ENCODE results near the gene FTO. TPM values are rescaled to one million over a fixed set of nuclear protein-coding genes. Genes with fewer than 3 reads are reported as not detected.

Gene FTO
- total RNA-seq, 1 donor from 2014 or later: 50.2 TPM

DNA sequence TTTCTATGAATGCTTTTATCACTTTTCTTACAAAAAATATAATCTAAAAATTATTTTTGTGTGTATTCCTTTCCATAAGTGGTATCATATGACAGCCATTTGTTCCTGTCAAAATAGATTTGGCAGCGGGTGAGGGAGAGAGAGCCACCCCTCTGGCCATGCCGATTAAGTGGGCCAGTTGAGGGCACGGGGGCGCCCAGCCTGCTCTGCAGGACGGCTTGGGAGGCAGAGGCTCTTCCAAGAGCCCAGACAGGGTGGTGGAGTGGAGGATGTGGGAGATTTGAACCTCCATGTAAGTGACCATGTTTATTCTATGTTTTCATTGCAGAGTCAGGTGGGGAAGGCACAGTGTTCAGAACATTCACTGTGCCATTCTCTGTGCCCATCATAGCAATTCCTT, 493.8 kb downstream of the FTO start:
- DNase-seq (ENCODE audit: low spot score in 2 of 2): no peak
- intact Hi-C loops (cut with DNase I): loop anchor here (5.0 to 10.0 kb wide), 2 partner anchors 435 to 737 kb away; partner anchors contain the start of gene IRX5

DNA sequence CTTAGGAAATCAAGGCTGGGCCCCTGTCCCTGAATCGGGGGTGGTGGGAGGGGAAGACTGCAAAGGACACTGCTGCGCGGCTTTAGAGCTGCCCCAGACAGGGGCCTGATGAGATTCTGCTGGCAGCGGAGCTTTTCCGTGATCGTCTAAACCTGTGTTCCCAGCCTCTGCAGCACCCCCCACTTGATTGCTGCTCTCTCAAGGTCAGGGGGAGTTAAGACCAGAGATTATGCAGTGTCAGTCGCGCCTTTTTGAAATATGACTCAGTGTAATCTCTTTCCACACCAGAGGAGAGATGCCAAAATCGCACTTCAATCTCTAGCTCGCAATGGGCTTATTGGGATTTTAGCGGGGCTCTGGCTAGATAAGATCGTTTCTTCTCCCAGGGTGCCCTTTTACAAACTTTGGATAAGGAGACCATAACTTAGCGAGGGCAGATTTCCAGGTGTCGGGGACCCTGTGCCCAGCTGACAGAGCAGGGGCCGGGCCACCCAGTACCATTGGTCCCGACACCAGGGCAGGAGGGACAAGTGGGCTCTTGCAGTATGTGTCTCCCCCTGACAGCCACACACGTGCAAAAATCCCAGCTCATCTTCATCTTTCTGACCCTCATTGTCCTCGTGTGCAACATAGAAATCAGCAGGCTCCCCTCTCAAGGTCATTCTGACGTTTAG, 495.7 kb downstream of the FTO start:
- intact Hi-C loops (cut with DNase I): loop anchor here (5.0 to 10.0 kb wide), 2 partner anchors 433 to 735 kb away; partner anchors contain the start of gene IRX5
- TF ChIP-seq, protein P1, sequence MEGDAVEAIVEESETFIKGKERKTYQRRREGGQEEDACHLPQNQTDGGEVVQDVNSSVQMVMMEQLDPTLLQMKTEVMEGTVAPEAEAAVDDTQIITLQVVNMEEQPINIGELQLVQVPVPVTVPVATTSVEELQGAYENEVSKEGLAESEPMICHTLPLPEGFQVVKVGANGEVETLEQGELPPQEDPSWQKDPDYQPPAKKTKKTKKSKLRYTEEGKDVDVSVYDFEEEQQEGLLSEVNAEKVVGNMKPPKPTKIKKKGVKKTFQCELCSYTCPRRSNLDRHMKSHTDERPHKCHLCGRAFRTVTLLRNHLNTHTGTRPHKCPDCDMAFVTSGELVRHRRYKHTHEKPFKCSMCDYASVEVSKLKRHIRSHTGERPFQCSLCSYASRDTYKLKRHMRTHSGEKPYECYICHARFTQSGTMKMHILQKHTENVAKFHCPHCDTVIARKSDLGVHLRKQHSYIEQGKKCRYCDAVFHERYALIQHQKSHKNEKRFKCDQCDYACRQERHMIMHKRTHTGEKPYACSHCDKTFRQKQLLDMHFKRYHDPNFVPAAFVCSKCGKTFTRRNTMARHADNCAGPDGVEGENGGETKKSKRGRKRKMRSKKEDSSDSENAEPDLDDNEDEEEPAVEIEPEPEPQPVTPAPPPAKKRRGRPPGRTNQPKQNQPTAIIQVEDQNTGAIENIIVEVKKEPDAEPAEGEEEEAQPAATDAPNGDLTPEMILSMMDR (IDR thresholded peaks at IDR 0.05): no peak

More for the DNA sequence above, 493.8 kb downstream of the FTO start:
- TF ChIP-seq, protein P1 (IDR thresholded peaks at IDR 0.05): no peak
- no peaks in the 10 kb centered on the region for H3K27me3 ChIP-seq
- H3K36me3 ChIP-seq: no peaks in the 10 kb centered on the region
- H3K9me3 ChIP-seq: no peaks in the 10 kb centered on the region
- H3K27ac ChIP-seq: no peak overlapping the region
- no peaks in the 10 kb centered on the region for H3K4me1 ChIP-seq
- no peak overlapping the region for H3K4me3 ChIP-seq

DNA sequence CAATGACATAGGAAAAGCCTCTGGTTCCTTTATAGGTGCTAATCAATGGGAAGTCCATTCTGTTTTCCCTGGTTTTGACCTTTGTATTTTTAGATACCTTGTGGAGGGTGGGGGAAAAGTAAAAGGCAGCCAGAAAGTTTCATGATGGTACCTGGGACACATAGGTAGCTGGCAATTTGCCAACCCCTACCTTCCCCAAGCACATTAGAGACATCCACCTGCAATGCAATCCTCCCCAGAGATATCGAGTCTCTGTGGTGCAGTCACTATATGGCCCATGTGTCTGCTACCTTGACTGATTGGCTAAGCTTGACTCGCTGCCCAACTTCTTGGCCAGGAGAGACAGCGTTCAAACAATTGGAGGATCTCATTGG, 496.2 kb downstream of the FTO start:
- no peak overlapping the region for H3K27ac ChIP-seq
- no peaks in the 10 kb centered on the region for H3K9me3 ChIP-seq
- no peak for DNase-seq (ENCODE audit: low spot score in 2 of 2)
- intact Hi-C loops (cut with DNase I): no loop called here
- no peaks in the 10 kb centered on the region for H3K27me3 ChIP-seq
- TF ChIP-seq, protein P1 (IDR thresholded peaks at IDR 0.05): no peak
- no peak overlapping the region for H3K4me3 ChIP-seq
- H3K4me1 ChIP-seq: no peaks in the 10 kb centered on the region
- no peaks in the 10 kb centered on the region for H3K36me3 ChIP-seq

More for the DNA sequence above, 495.7 kb downstream of the FTO start:
- Histone ChIP-seq H3K4me3 (no peak overlapping the region), H3K27ac (no peak overlapping the region), H3K9me3 (no peaks in the 10 kb centered on the region), H3K36me3 (no peaks in the 10 kb centered on the region), H3K4me1 (no peaks in the 10 kb centered on the region), H3K27me3 (no peaks in the 10 kb centered on the region)
- DNase-seq (ENCODE audit: low spot score in 2 of 2): no peak

DNA sequence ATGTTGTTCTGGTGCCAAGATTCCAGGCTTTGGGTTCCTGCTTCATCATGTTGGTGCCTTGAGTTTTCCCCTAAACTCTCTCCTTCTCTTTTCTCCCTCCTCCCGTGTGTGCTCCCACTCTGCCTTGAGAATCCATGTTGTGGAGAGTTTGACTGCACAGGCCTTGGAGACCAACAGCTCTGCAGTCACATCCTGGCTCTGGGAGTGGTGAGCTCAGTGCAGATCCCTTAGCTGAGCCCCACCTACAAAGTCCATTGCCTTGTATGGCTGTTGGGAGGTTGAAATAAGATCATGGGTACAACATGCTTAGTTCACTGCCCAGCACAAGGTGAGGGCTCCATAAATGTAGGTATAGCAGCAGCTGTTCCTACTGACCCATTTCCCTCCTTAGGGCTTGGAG, 496.8 kb downstream of the FTO start:
- Histone ChIP-seq H3K27ac (no peak overlapping the region), H3K4me3 (no peak overlapping the region), H3K36me3 (no peaks in the 10 kb centered on the region), H3K9me3 (no peaks in the 10 kb centered on the region), H3K4me1 (no peaks in the 10 kb centered on the region), H3K27me3 (no peaks in the 10 kb centered on the region)
- no peak for DNase-seq (ENCODE audit: low spot score in 2 of 2)
- intact Hi-C loops (cut with DNase I): no loop called here
- TF ChIP-seq, protein P1 (IDR thresholded peaks at IDR 0.05): no peak

DNA sequence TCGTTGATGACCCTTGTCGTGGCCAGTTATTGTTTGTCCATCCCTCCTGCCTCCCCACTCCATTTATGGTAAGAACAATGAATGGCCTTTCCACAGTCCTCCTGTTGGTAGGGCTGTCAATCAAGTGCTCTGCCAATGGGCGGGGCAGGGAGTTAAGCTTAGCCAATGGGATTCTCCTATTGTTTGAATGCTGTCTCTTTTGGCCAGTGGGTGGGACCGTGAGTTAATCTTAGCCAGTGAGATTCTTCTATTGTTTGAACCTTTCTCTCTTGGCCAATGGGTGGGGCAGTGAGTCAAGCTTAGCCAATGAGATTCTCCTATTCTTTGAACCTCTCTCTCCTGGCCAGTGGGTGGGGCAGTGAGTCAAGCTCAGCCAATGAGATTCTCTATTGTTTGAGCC, 497.2 kb downstream of the FTO start:
- Histone ChIP-seq H3K27ac (no peak overlapping the region), H3K27me3 (no peaks in the 10 kb centered on the region), H3K4me1 (no peaks in the 10 kb centered on the region), H3K4me3 (no peak overlapping the region), H3K9me3 (no peaks in the 10 kb centered on the region), H3K36me3 (no peaks in the 10 kb centered on the region)
- no peak for DNase-seq (ENCODE audit: low spot score in 2 of 2)
- intact Hi-C loops (cut with DNase I): no loop called here
- TF ChIP-seq, protein P1 (IDR thresholded peaks at IDR 0.05): no peak

Other genes starting within 250 kb of the FTO start
- gene AKTIP, start 200.9 kb upstream of the FTO start, total RNA-seq: 58.0 TPM
- gene RPGRIP1L, start 297 bp upstream of the FTO start, total RNA-seq: 0.96 TPM